NCI-H2029 (cell line): ENCODE results near the gene STUM.

Source experiments
- DNase-seq: peaks from one replicate; lab custom pipeline; 2025; lab: John Stamatoyannopoulos, UW

The STUM gene

DNA sequence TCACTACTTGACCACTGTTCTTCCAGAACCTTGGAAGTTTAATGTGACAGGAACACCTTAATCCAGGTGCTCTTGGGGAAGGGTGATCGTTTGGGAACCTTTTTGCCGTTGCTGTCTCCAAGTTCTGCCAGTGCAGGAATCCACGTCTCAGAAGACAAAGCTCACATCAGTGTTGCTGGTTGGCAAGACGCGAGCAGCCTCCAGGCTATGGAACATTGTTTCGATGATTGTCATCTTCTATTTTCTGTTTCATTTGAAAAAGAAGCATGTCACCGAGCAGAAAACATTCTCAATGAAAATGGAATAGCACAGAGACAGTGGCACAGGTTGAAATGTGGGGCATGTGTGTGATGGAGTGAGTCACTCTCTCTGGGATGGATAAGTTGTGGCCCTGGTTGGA, 11.7 kb downstream of the STUM start:
- no peak for DNase-seq

DNA sequence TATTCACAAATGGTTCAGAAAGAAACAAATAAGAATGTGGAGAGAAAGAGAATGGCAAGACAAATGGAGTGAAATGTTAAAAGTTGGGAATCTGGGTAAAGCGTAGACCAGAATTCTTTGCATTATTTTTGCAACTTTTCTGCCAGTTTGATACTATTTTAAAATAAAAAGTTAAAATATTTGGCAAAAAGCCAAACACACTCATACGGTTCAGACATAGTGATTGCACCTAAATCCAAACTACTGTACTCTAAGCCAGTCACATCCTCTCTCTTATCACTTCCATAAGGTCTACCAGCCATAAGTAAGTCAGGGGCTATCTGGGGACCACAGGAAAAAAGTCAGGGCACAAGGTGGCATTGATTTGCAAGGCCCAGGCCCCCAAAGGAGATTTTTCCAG, 14.4 kb downstream of the STUM start:
- no peak for DNase-seq

- no peak for DNase-seq
Measured at GRCh38 chr1:226563666-226564065, 15.1 kb downstream of the STUM start.

DNA sequence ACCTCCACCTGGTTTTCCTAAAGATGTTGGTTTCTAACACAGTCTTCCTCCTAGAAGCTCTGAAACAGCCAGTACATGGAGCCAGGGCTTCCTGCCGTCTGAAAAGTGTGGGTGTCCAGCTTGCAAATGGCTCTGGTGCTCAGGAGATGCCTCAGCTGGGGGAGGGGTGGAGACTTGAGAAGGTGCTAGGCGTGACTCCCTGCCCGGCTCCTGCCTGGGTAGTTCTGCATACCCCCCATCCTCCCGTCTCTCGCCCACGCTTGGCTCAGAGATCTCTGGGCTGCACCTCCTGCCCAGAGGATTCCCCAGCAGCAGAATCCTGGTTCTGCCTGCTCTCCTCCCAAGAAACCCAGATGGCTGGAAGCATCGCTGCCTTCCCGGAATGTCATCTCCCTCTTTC, 16.9 kb downstream of the STUM start:
- DNase-seq: no peak

GRCh38 chr1:226566234-226566633, 17.7 kb downstream of the STUM start:
- DNase-seq: no peak

- no peak for DNase-seq
Measured at GRCh38 chr1:226566760-226567159, 18.2 kb downstream of the STUM start.

DNA sequence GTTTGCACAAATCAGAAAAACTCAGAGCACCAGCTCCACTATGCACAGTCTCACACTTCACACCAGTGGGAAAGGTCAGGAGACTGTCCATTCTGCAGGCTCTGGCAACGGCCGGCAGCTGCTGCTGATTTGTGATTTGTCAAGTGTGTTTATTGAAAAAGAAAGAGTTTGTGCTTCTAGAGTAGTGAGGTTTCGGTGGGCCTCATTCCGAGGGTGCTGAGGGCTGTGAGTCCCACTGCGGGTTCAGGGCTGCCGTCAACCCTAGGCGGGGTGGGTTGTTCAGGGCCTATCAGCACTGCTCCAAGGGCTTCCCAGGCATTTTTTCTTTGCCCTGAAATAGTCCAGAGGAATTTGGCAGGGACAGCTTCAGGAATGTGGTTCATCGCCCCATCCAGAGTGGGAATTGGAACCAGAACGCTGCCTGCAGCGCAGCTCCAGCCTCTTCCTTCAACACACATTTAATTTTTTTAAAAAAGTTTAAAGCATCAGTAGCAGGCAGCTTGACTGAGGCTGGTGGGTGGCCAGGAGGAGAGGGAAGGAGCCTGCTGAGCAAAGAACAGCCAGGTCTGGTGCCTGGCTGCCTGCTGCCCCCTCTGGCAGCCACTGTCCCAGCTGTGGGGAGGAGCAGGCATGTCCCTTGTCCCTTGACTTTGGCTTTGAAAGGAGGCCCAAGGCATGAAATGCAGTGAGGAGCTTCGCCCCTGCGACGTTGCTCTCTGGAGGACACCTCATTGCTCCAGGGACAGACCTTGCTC, 19.7 kb downstream of the STUM start:
- no peak for DNase-seq

DNA sequence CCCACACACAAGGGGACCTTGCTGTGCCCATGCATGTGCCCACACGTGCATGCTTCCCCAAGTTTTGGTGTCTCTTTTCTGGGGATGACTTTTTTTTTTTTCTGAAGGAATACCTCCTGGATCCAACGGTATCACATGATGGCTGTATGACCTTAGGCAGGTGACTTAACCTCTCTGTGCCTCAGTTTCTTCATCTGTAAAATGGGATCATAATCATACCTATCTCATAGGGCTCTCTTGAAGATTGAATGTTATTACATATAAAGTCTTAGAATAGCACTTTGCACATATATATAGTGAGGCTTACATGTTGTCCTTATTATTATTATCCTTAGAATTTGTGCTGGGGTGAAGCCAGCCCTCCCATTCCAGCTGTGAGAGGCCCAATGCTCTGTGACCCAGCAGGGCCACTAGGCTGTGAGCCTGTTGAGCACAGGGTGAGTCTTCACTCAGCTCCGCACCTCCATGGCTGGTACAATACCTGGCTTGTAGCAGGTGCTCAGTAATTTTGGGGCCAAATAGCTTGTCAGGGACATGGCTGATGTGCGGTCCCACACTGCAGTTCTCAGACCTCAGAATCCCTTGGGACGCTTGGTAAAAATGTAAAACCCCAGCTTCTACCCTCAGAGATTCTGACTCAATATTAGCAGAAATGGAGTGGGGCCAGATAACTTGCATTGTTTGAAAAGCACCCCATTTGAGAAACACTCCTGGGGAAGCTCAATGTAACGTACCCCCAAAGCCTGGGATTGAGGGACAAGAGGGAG, 20.6 kb downstream of the STUM start:
- DNase-seq: no peak

DNA sequence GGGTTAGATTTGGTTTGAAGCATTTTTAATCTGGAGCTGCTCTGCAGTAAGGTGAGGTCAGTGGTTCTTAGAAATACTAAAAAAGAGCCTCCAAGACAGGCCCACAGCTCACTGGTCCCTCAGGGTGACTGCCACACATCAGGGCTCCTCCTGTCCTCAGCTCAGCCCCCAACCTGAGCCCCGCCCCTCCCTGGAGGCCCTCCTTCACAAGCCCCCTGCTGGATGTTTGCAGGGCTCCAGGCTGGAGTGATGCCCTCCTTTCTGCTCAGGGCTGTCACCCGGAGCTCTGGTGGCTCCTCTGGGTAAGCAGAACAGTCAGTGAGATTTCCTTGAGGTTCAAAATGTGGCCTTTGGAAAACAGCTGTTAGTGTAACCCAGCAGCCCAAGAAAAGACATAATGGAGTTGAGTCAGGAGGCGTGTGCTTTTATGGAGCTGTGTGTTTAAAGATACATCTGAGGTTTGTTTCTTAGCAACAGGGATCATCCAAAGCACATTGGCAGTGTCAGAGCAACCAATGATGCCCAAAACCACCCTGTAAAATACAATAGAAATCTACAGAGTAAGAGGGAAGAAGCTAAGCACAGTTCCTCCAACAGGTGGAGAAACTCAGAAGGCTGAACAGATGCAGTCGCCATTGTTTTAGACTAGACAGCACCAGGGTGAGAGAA, 21.4 kb downstream of the STUM start:
- no peak for DNase-seq

- DNase-seq: no peak
Measured at GRCh38 chr1:226571893-226572292, 23.3 kb downstream of the STUM start.

DNA sequence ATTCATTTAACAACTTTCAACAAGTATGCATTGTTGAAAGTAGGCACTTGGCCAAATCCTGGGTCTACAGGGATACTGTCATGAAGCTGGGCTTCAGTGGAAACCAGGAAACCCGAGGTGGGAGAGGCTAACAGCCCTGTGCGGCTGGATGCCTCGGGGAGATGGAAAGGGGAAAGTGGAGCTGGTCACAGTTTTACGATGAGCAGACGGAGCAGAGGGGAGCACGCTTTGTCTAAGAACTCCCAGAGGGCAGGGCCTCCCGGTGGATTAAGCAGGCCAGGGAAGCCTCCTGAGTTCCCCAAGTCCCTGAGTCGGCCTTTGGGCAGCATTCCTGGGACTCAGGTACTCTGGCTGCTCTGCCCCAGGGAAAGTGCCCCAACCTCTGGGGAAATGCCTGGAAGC, 23.8 kb downstream of the STUM start:
- DNase-seq: no peak

DNA sequence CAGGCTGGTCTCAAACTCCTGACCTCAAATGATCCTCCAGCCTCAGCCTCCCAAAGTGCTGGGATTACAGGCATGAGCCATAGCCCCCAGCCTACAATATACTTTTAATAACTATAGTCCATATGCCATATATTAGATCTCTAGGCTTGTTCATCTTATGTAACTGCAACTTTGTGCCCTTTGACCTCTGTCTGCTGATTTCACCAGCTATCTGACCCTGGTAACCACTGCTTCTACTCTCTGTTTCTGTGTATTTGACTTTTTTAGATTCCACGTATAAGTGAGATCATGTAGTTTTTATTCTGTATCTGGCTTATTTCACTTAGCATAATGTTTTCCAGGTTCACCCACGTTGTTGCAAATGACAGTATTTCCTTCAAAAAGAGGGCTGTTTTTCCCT, 25.5 kb downstream of the STUM start:
- DNase-seq: no peak

GRCh38 chr1:226574591-226575435, 26.2 kb downstream of the STUM start:
- no peak for DNase-seq

GRCh38 chr1:226575436-226575720, 26.8 kb downstream of the STUM start:
- no peak for DNase-seq

DNA sequence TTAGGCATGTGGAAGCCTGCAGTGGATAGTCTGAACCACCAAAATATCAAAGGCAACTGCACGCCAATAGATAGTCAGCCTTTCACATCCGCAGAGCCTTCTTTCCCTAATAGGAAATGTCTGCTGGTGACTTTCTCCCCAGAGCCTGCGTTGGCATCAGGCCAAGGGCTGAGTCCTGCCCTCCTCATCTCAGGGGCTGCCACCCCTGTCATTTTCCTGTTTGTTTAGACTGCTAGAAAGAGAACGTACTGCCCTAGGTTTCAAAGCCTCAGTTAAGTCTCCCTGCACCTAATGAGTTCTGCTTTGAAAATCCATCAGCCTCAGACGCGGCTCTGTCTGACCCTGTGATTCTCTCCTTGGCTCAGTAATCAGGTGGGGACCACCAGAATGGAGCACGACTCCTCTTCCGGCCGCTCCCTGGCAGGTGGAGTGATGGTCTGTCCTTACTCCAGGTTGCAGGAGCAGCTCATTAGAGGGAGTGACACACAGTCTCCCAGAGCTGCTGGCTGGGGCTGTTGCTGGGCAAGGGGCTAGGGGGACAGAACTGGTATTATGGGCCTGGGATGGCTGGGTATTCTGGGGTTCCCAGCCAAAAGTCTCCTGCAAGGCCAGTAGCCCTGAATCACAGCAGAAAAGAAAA, 27.3 kb downstream of the STUM start:
- DNase-seq: no peak

DNA sequence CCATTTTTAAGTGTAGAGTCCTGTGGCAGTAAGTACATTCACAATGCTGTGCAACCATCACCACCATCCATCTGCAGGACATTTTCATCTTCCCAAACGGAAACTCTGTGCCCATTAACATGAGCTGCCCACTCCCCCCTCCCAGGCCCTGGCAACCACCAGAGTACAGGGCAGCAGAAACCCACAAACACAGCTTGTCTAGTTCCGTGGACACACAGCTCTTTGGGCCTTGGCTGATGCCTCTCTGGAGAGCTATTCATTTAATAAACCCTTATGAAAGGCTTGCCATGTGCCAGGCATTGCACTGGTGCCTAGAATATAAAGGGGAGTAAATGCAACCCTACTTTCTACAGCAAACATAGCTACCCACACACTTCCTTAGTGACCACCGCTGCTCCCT, 28.0 kb downstream of the STUM start:
- no peak for DNase-seq

DNA sequence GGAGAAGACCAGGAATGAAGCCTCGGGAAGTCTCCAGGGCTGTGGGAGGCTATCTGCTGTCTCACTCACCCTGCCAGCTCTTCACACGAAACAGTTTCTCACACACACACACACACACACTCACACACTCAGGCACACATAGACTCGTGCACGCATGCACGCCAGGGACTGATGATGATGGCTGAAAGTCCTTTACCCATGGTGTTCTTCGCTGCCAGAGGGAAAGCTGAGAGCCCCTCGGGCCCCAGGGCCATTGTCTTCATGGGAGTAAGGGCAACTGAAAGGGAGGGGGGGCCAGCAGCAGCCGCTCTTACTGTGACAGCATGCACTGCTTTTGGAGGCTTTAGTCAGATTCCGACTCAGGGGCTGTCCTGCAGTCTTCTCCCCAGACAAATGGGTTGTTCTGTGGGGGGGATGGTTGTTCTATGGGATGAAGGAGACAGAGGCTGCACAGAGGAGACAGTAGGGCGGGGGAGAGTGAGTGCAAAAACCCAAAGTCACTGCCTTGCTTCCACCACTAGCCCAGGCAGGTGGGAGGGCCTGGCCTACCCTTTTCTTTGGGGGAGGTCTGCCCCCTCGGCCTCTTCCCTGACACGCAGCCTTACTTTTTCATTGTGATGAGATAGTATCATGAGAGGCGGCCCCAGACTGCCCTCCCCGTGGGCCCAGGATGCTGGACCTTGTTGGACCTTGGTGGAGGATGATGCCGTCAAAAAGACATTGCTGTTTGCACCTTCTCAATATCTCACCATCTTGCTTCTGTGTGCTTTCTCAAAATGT, 29.0 kb downstream of the STUM start:
- no peak for DNase-seq

GRCh38 chr1:226578946-226579578, 30.5 kb downstream of the STUM start:
- no peak for DNase-seq

- DNase-seq: no peak
Measured at GRCh38 chr1:226579781-226580323, 31.3 kb downstream of the STUM start.

DNA sequence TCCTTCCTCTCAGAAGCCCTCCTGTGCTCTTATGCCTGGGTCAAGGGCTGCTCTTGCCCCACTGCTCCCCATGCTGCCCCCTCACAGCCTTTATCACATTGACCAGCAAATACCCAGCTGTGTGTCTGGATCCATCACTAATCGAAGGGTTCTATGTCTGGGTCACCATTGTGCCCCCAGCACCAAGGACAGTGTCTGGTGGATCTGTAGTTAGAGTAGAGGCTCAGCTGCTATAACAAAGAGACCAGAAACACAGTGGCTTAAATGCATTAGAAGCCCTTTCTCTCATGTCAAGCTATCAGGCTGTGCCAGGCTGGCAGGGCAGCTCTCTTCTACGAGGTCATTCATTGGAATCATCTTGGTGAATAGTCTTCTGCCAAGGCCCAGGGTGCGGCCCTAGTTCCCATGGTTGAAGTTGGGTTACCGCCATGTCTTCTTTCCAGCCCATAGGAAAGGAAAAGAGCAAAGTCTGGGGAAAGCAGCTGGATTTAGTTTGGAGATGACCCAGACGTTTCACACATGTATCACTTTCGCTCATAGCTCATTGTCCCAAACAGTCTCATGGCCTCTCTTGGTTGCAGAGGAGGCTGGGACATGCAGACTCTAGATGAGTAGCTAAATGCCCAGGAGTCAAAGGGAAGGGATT, 32.2 kb downstream of the STUM start:
- DNase-seq: no peak
